A549 (cell line): Measurements from ENCODE around the gene ARHGAP28. TPM values are rescaled to one million over a fixed set of nuclear protein-coding genes. Genes with fewer than 3 reads are reported as not detected.

Experiments used
- ATAC-seq, 2 experiments: fragments of 200-7000 bp in 1 of 2; fragments of >200 bp in 1 of 2; cut with Nextera tagmentation in 1 of 2; cut with Tn5 transposase in 1 of 2; 3 replicates each; pipeline versions ENCODE4 v1.8.0 to v1.9.1; 2018 to 2020; ENCODE audit warnings: mild to moderate bottlenecking in 1 of 2, moderate library complexity in 1 of 2
- CTCF ChIA-PET: fragments of 300-600 bp; sonication (Branson Sonifier 250); formaldehyde crosslinking; extraction: SDS; loops from one replicate; lab custom pipeline; 2021; ENCODE audit warnings: antibody characterized with exemption, inconsistent platforms; lab: Yijun Ruan, JAX
- POLR2A ChIA-PET: fragments of 350-600 bp; formaldehyde crosslinking; extraction: SDS; loops from one replicate; lab custom pipeline; 2021; ENCODE audit warnings: antibody characterized with exemption, inconsistent platforms; lab: Yijun Ruan, JAX
- DNase-seq, 2 experiments: peaks; one replicate each; pipeline versions ENCODE4 v3.0.0 to v3.0.0-alpha.2; 2011 to 2016; ENCODE audit warnings: low read depth in 1 of 2, low spot score in 1 of 2
- FAIRE-seq: peaks from 2 replicates; lab custom pipeline; 2011; peaks lifted over from hg19 to GRCh38; lab: Jason Lieb, UNC
- H3K27ac ChIP-seq, 2 experiments: fragments of >200 bp; sonication (Bioruptor Twin); formaldehyde crosslinking; 3 replicates each; pipeline ENCODE4 v1.5.1; 2016 to 2017
- H3K4me1 ChIP-seq: fragments of >200 bp; sonication (Bioruptor Twin); formaldehyde crosslinking; 3 replicates; pipeline ENCODE4 v1.6.1; 2016
- H3K4me2 ChIP-seq: fragments of >200 bp; sonication (Bioruptor Twin); formaldehyde crosslinking; 3 replicates; pipeline ENCODE4 v1.6.1; 2016
- H3K4me3 ChIP-seq: fragments of >200 bp; sonication (Bioruptor Twin); formaldehyde crosslinking; 3 replicates; pipeline ENCODE4 v1.5.1; 2016
- H3K9me3 ChIP-seq: fragments of >200 bp; sonication (Bioruptor Twin); formaldehyde crosslinking; 3 replicates; pipeline ENCODE4 v1.6.1; 2016
- ATOH8 ChIP-seq: fragments of 250-450 bp; sonication (Bioruptor Pico); IDR thresholded peaks from 2 replicates; pipeline ENCODE4 v1.5.0; 2020; ENCODE audit warnings: low read depth, mild to moderate bottlenecking, moderate library complexity
- CTCF ChIP-seq: fragments of >200 bp; sonication (Bioruptor Twin); formaldehyde crosslinking; IDR thresholded peaks from 3 replicates; pipeline ENCODE4 v1.5.1; 2016
- EHF ChIP-seq: fragments of 250-450 bp; sonication (Bioruptor Pico); IDR thresholded peaks from 2 replicates; pipeline ENCODE4 v1.5.0; 2020; ENCODE audit warnings: mild to moderate bottlenecking
- FOSL2 ChIP-seq, 2 experiments: fragments of 450-650 bp in 1 of 2; fragments of >200 bp in 1 of 2; sonication (Bioruptor Twin) in 1 of 2; formaldehyde crosslinking; IDR thresholded peaks; 2 replicates each; pipeline versions ENCODE4 v1.5.0 to v1.6.1; 2016 to 2020; ENCODE audit warnings: mild to moderate bottlenecking in 1 of 2, moderate library complexity in 1 of 2
- FOXS1 ChIP-seq: fragments of 250-450 bp; sonication (Bioruptor Pico); IDR thresholded peaks from 2 replicates; pipeline ENCODE4 v1.5.0; 2020; ENCODE audit warnings: mild to moderate bottlenecking, moderate library complexity
- HDAC2 ChIP-seq: fragments of 200-600 bp; sonication (generic); IDR thresholded peaks from 2 replicates; pipeline ENCODE4 v1.6.1; 2016
- HOXA7 ChIP-seq: fragments of 250-450 bp; sonication (Bioruptor Pico); IDR thresholded peaks from 2 replicates; pipeline ENCODE4 v1.5.0; 2020; ENCODE audit warnings: mild to moderate bottlenecking, moderate library complexity
- HOXB13 ChIP-seq: fragments of 250-450 bp; sonication (Bioruptor Pico); IDR thresholded peaks from 2 replicates; pipeline ENCODE4 v1.5.0; 2020; ENCODE audit warnings: low read depth, mild to moderate bottlenecking, moderate library complexity
- MAX ChIP-seq: IDR thresholded peaks from 2 replicates; pipeline ENCODE4 v1.6.1; 2012
- MAZ ChIP-seq: fragments of 150-350 bp; IDR thresholded peaks from 2 replicates; pipeline ENCODE4 v1.6.1; 2014; ENCODE audit warnings: antibody characterized with exemption, low read depth, low read length, borderline replicate concordance
- NPAS2 ChIP-seq: fragments of 250-450 bp; sonication (Bioruptor Pico); IDR thresholded peaks from 2 replicates; pipeline ENCODE4 v1.8.0; 2022; ENCODE audit warnings: mild to moderate bottlenecking, moderate library complexity, borderline replicate concordance
- PBX3 ChIP-seq: IDR thresholded peaks from 2 replicates; pipeline ENCODE4 v1.6.1; 2012
- POLR2A ChIP-seq: IDR thresholded peaks from 2 replicates; pipeline ENCODE4 v1.6.1; 2012; ENCODE audit warnings: mild to moderate bottlenecking, low read length
- REST ChIP-seq: fragments of 200-600 bp; sonication (generic); IDR thresholded peaks from 2 replicates; pipeline ENCODE4 v1.6.1; 2016; ENCODE audit warnings: antibody characterized with exemption, mild to moderate bottlenecking, moderate library complexity
- RFX5 ChIP-seq: fragments of 450-650 bp; IDR thresholded peaks from 2 replicates; pipeline ENCODE4 v1.7.1; 2014; ENCODE audit warnings: antibody characterized with exemption, mild to moderate bottlenecking, moderate library complexity
- SREBF2 ChIP-seq: fragments of 450-650 bp; IDR thresholded peaks from 2 replicates; pipeline ENCODE4 v1.6.1; 2014; ENCODE audit warnings: mild to moderate bottlenecking, moderate library complexity
- TP53 ChIP-seq: fragments of 250-450 bp; sonication (Bioruptor Pico); IDR thresholded peaks from 2 replicates; pipeline ENCODE4 v1.5.0; 2021; ENCODE audit warnings: mild to moderate bottlenecking, moderate library complexity
- ZC3H11A ChIP-seq: fragments of 450-650 bp; IDR thresholded peaks from 2 replicates; pipeline ENCODE4 v1.6.1; 2014; ENCODE audit warnings: antibody characterized with exemption, mild to moderate bottlenecking
- ZNF302 ChIP-seq: fragments of 250-450 bp; sonication (Bioruptor Pico); IDR thresholded peaks from 2 replicates; pipeline ENCODE4 v1.9.0; 2021; ENCODE audit warnings: inconsistent platforms, mild to moderate bottlenecking, moderate library complexity
- WGBS: methylation state at CpG from one replicate; pipeline ENCODE4 v1.1.6; 2017; ENCODE audit errors: missing lambda C conversion rate; 5-methylcytosine and 5-hydroxymethylcytosine counted together
- polyA plus RNA-seq, 4 experiments: library from polyadenylated mRNA; depleted of rRNA in 3 of 4; stranded (reverse); fragments of >200 nt; fragmentation: RNase III in 1 of 4; extraction: RNeasy Plus Mini Kit Qiagen cat#74134 plus additional on column Dnase treatment in 1 of 4; gene quantifications; 2 replicates in 3 of 4; 3 replicates in 1 of 4; pipeline ENCODE4 v1.2.3, GENCODE V29; 2011 to 2017

Gene ARHGAP28
- polyA plus RNA-seq, 2 of the 4 experiments (the other 2 are of a cell fraction): 0.13 to 0.17 TPM

GRCh38 chr18:6866552-6867085 lies 137.1 kb downstream of the ARHGAP28 start (continued):
- no peak for TF ChIP-seq MAZ
- TF ChIP-seq FOSL2 (IDR thresholded peaks at IDR 0.05): no peak
- TF ChIP-seq FOSL2 (CRISPR knock-in tag; IDR thresholded peaks at IDR 0.05): no peak
- TF ChIP-seq ZNF302 (CRISPR knock-in tag): no peak
- no peak for TF ChIP-seq REST
- TF ChIP-seq HOXA7 (CRISPR knock-in tag): no peak

- Histone ChIP-seq H3K27ac (no peak overlapping the region), H3K4me2 (no peak overlapping the region), H3K4me1 (no peaks in the 10 kb centered on the region), H3K4me3 (no peak overlapping the region), H3K9me3 (no peaks in the 10 kb centered on the region)
- FAIRE-seq (no peak), DNase-seq (no peak), ATAC-seq (no peak)
- CTCF ChIA-PET: no interaction called here
- POLR2A ChIA-PET: no interaction called here
- 69% methylated on average over 6 of the region's 6 CpGs for WGBS
- TF ChIP-seq NPAS2 (CRISPR knock-in tag): no peak
Observed at GRCh38 chr18:6868033-6868432, 138.5 kb downstream of the ARHGAP28 start.

- Histone ChIP-seq H3K4me1 (no peaks in the 10 kb centered on the region), H3K4me2 (no peak overlapping the region), H3K27ac (no peak overlapping the region), H3K4me3 (no peak overlapping the region), H3K9me3 (no peaks in the 10 kb centered on the region)
- ChIA-PET CTCF (interaction anchor here (1.0 to 1.2 kb wide), 2 partner anchors 14 to 329 kb away, joined by 4 read pairs; no protein-coding TSS in a partner anchor), POLR2A (no interaction called here)
- DNase-seq (no peak), ATAC-seq (no peak), FAIRE-seq (no peak)
- no peak for TF ChIP-seq EHF
- no peak for TF ChIP-seq FOXS1
- no peak for TF ChIP-seq POLR2A
- TF ChIP-seq HOXB13: no peak
- no peak for TF ChIP-seq ZC3H11A
- no peak for TF ChIP-seq ATOH8 (CRISPR knock-in tag)
- no peak for TF ChIP-seq PBX3
- 41% methylated on average over 6 of the region's 6 CpGs for whole genome bisulfite sequencing
Observed at GRCh38 chr18:6871566-6871965, 142.1 kb downstream of the ARHGAP28 start.

GRCh38 chr18:6873040-6873751 lies 143.7 kb downstream of the ARHGAP28 start:
- DNase-seq (no peak), ATAC-seq (no peak), FAIRE-seq (no peak)
- Histone ChIP-seq H3K4me3 (no peak overlapping the region), H3K27ac (no peak overlapping the region), H3K4me2 (no peak overlapping the region), H3K4me1 (no peaks in the 10 kb centered on the region), H3K9me3 (no peaks in the 10 kb centered on the region)
- 40% methylated on average over 6 of the region's 6 CpGs for WGBS
- POLR2A ChIA-PET: no interaction called here
- CTCF ChIA-PET: no interaction called here
- TF ChIP-seq CTCF (no peak), HDAC2 (no peak), SREBF2 (no peak), REST (no peak), RFX5 (no peak), HOXA7 (CRISPR knock-in tag) (no peak), ZNF302 (CRISPR knock-in tag) (no peak), TP53 (CRISPR knock-in tag) (no peak), MAX (no peak)
